GM21825 (cell line): ENCODE measurements around the gene IL6R.

Experiments
- ATAC-seq: cut with Tn5 transposase; IDR thresholded peaks from one replicate; pipeline ENCODE4 v1.9.1; 2021; ENCODE audit warnings: mild to moderate bottlenecking, moderate library complexity; ENCODE audit not compliant: unreplicated experiment

Gene IL6R

DNA sequence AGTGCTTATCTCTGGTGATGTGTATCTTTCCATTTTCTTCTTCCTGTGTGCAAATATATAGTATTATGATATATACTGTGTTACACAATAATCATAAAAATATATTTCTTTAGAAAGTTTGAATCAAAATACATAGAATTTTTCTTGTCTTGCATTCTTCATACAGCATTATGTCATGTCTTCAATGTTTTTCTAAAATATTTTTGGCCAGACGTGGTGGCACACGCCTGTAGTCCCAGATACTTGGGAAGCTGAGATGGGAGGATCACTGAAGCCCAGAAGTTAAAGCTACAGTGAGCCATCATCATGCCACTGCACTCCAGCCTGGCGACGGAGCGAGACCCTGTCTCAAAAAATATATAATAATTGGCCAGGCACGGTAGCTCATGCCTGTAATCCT is 41.6 kb downstream of the IL6R start:
- ATAC-seq, result no peak

GRCh38 chr1:154448331-154448811 is 43.2 kb downstream of the IL6R start:
- ATAC-seq, result no peak

GRCh38 chr1:154453161-154453560 is 48.0 kb downstream of the IL6R start:
- ATAC-seq, result no peak

DNA sequence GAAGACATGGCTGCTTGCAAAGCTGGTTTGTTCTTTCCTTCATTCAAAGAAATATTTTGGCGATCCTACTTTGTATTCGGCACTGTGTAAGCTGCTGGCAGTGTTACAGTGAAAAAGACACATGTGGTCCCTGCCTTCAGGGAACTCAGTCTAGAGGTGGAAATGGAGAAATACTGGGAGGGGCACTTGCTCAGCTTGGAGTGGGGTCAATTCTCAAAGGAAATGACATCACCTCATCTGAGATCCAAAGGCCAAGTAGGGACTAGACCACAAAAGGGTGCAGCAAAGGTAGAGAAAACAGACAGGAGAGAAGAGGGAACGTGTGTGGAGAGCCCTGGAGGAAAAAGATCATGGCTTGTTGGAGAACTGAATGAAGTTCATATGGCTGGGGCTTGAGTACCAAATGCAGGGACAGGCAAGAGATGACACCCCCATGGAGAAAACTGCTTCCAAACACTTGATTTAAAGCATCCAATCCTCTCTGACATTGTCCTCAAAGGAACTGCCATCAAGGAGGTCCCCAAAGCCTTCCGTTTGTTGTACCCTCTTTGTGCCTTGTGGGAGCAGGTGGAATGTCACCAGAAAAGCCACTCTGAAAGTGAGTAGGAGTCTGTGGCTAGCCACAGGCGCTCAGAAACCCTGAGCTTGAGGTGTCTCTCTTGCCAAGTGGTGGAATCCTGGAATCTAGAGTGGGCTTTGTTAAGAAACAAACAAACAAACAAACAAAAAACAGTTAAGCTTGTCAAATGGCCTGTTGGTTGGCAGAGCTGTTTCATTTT is 48.6 kb downstream of the IL6R start:
- ATAC-seq, result no peak

GRCh38 chr1:154454386-154455120 is 49.4 kb downstream of the IL6R start:
- ATAC-seq, result no peak

GRCh38 chr1:154456631-154457030 is 51.5 kb downstream of the IL6R start:
- ATAC-seq, result no peak

GRCh38 chr1:154459080-154459479 is 53.9 kb downstream of the IL6R start:
- ATAC-seq, result no peak

DNA sequence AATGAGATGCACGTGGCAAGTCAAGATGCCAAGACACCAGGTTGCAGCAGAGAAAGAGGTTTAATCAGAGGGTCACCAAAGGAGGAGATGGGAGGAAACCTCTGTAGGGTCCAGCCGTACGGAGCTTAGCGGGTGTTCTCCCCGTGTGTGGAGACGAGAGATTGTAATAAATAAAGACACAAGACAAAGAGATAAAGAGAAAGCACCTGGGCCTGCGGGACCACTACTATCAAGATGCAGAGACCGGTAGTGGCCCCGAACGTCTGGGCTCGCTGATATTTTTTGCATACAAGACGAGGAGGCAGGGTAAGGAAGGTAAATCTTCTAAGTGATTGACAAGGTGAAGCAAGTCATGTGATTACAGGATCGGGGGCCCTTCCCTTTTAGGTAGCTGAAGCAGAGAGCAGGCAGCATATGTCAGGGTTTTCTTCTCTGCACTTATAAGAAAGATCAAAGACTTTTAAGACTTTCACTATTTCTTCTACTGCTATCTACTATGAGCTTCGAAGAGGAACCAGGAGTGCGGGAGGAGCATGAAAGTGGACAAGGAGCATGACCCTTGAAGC is 55.6 kb downstream of the IL6R start:
- no peak for ATAC-seq

GRCh38 chr1:154463512-154463990 is 58.4 kb downstream of the IL6R start:
- no peak for ATAC-seq

DNA sequence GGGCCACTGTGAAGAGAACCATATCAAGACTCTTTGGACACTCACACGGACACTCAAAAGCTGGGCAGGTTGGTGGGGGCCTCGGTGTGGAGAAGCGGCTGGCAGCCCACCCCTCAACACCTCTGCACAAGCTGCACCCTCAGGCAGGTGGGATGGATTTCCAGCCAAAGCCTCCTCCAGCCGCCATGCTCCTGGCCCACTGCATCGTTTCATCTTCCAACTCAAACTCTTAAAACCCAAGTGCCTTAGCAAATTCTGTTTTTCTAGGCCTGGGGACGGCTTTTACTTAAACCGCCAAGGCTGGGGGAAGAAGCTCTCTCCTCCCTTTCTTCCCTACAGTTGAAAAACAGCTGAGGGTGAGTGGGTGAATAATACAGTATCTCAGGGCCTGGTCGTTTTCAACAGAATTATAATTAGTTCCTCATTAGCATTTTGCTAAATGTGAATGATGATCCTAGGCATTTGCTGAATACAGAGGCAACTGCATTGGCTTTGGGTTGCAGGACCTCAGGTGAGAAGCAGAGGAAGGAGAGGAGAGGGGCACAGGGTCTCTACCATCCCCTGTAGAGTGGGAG is 60.6 kb downstream of the IL6R start:
- no peak for ATAC-seq

- no peak for ATAC-seq
Observed at GRCh38 chr1:154466206-154466605, 61.1 kb downstream of the IL6R start.

DNA sequence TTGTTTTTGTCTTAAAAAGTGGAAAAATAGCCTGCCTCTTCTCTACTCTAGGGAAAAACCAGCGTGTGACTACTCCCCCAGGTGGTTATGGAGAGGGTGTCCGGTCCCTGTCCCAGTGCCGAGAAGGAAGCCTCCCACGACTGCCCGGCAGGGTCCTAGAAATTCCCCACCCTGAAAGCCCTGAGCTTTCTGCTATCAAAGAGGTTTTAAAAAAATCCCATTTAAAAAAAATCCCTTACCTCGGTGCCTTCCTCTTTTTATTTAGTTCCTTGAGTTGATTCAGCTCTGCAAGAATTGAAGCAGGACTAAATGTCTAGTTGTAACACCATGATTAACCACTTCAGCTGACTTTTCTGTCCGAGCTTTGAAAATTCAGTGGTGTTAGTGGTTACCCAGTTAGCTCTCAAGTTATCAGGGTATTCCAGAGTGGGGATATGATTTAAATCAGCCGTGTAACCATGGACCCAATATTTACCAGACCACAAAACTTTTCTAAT is 61.8 kb downstream of the IL6R start:
- no peak for ATAC-seq

DNA sequence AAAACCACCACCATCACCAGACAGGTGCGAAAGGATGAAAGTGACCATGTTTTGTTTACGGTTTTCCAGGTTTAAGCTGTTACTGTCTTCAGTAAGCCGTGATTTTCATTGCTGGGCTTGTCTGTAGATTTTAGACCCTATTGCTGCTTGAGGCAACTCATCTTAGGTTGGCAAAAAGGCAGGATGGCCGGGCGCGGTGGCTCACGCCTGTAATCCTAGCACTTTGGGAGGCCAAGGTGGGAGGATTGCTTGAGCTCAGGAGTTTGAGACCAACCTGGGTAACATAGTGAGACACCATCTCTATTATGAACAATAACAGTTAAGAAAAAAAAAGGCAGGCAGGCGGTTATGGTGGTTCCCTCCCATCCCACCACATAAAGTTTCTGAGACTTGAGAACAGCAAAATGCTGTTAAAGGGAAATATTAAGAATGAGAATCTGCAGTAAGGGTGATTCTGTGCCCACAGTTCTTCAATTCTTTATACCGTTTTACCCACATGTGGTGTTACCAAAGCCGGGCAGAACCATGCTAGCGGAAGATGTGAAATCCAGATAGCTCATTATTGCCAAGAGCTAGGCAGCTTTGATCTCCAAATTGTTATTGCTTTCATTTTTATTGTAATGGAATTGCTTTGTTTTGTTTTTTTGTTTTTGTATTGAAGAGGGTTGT is 62.4 kb downstream of the IL6R start:
- no peak for ATAC-seq

DNA sequence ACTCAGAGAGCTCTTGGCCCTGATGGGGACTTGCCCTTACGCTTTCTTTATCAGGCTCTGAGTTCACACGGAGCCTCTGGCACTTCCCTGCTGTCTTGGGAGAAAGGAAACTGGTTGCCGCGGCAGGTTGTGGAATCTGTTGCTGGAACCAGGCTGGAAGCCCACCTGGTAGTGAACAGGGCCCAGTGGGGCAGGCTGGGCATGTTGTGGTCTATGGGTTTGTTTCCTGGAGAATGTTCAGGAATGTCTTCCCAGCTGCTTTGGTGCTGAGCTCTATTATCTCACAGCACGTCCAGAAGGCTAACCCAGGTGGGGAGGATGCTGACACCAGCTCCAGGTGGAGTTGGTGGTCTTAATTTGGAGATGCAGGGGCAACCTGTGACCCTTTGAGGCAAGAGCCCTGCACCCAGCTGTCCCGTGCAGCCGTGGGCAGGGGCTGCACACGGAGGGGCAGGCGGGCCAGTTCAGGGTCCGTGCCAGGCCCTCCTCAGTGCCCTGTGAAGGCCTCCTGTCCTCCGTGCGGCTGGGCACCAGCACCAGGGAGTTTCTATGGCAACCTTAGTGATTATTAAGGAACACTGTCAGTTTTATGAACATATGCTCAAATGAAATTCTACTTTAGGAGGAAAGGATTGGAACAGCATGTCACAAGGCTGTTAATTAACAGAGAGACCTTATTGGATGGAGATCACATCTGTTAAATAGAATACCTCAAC is 63.5 kb downstream of the IL6R start:
- ATAC-seq, result no peak

DNA sequence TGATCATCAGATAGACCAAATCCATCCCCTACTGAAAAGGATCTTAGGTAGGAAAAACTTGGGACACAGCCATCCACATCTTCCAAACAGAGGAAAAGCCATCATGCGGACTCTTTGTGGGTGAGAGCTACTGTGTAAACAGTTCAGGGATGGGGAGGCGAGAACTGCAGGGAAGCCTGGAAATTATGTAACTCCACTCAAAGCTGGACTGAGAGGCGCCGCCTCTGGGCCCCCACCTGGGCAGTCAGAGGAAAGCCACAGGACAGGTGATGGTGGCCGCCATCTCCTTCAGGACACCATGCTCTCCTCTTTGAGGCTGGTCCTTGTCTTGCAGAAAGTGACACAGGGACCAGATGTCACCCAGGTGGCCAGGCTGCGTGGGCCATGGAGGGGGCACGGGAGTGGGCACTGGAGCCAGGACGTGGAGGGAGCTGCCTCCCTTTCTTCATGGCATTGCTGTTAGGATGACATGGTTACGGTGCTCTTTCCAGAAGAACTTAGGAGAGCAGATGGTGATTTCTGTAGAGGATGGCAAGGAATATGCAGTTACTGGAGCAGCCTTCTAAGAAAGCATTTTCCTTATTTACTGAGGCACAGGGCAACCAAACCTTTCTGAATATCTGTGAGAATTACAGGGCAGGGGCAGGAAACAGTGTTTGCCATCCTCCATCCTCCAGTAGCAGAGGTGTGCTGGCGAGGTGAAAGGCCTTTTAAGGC is 64.9 kb downstream of the IL6R start:
- ATAC-seq, result no peak

GRCh38 chr1:154471304-154471703 is 66.2 kb downstream of the IL6R start:
- no peak for ATAC-seq

- no peak for ATAC-seq
Observed at GRCh38 chr1:154474802-154475201, 69.7 kb downstream of the IL6R start.

GRCh38 chr1:154476791-154477190 is 71.6 kb downstream of the IL6R start:
- ATAC-seq, result no peak

DNA sequence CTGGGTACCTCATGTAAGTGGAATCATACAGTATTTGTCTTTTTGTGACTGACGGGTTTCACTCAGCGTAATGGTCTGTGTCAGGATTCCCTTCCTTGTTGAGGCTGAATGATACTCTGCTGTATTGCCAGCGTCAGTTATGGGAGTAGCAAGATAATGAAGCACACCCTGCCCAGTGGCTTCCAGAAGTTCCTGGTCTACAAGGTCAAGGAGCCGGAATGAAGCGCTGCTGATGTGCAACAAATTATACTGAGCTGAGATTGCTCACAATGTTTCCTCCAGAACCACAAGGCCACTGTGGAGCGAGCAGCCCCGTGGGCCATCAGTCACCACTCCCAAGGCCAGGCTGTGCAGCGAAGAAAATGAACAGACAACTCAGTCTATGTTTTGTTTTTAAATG is 72.9 kb downstream of the IL6R start:
- no peak for ATAC-seq
